Myocyte (in vitro differentiated cells): ENCODE measurements around the gene DZIP3. TPM values are rescaled to one million over a fixed set of nuclear protein-coding genes. Genes with fewer than 3 reads are reported as not detected.
"Not testable (repeated sequence)": the region's sequence is repeated elsewhere in the genome, so short reads cannot be mapped to it uniquely, and the experiment has no call there.

Experiments used
- DNase-seq: peaks from one replicate; pipeline ENCODE4 v3.0.0-alpha.2; 2012; ENCODE audit warnings: low read depth
- total RNA-seq: library from RNA; depleted of rRNA; stranded (reverse); fragments of >200 nt; gene quantifications from 2 replicates; pipeline ENCODE4 v1.2.3, GENCODE V29; 2014

DZIP3 gene
- total RNA-seq, 1 donor from 2014 or later, result 24.5 TPM

GRCh38 chr3:108599677-108600409 lies 10.3 kb downstream of the DZIP3 start:
- no peak for DNase-seq

GRCh38 chr3:108602249-108602934 lies 12.9 kb downstream of the DZIP3 start:
- DNase-seq, result no peak

GRCh38 chr3:108602935-108603294 lies 13.4 kb downstream of the DZIP3 start:
- DNase-seq, result no peak

- peak; percentile 4 for DNase-seq
Measured at GRCh38 chr3:108603691-108604090, 14.2 kb downstream of the DZIP3 start.

GRCh38 chr3:108605028-108605427 lies 15.5 kb downstream of the DZIP3 start:
- DNase-seq, result no peak

- DNase-seq, result no peak
Measured at GRCh38 chr3:108605491-108605890, 16.0 kb downstream of the DZIP3 start.

- no peak for DNase-seq
Measured at GRCh38 chr3:108608750-108609149, 19.2 kb downstream of the DZIP3 start.

GRCh38 chr3:108610651-108611050 lies 21.1 kb downstream of the DZIP3 start:
- DNase-seq, result no peak

GRCh38 chr3:108616090-108616489 lies 26.6 kb downstream of the DZIP3 start:
- not testable (repeated sequence) for DNase-seq

GRCh38 chr3:108620250-108620649 lies 30.7 kb downstream of the DZIP3 start:
- DNase-seq, result no peak

- DNase-seq, result peak; percentile 50
Measured at GRCh38 chr3:108623504-108623903, 34.0 kb downstream of the DZIP3 start.

- no peak for DNase-seq
Measured at GRCh38 chr3:108629974-108630373, 40.5 kb downstream of the DZIP3 start.

GRCh38 chr3:108642526-108642925 lies 53.0 kb downstream of the DZIP3 start:
- no peak for DNase-seq

- DNase-seq, result no peak
Measured at GRCh38 chr3:108645364-108645763, 55.8 kb downstream of the DZIP3 start.

- not testable (repeated sequence) for DNase-seq
Measured at GRCh38 chr3:108655664-108656063, 66.1 kb downstream of the DZIP3 start.

GRCh38 chr3:108661699-108662098 lies 72.2 kb downstream of the DZIP3 start:
- no peak for DNase-seq

- DNase-seq, result peak; percentile 82
Measured at GRCh38 chr3:108662142-108662738, 72.7 kb downstream of the DZIP3 start.

GRCh38 chr3:108664266-108664665 lies 74.7 kb downstream of the DZIP3 start:
- peak; percentile 74 for DNase-seq

- DNase-seq, result no peak
Measured at GRCh38 chr3:108667312-108667711, 77.8 kb downstream of the DZIP3 start.

GRCh38 chr3:108669208-108669607 lies 79.7 kb downstream of the DZIP3 start:
- no peak for DNase-seq

- no peak for DNase-seq
Measured at GRCh38 chr3:108672701-108673100, 83.2 kb downstream of the DZIP3 start.

GRCh38 chr3:108673988-108674661 lies 84.6 kb downstream of the DZIP3 start:
- no peak for DNase-seq
